ENCODE measurements around the gene ZNF287. TPM values are rescaled to one million over a fixed set of nuclear protein-coding genes. Genes with fewer than 3 reads are reported as not detected.
A peak's percentile ranks its signal among the peaks of the same experiment; 100 is the strongest.

The ZNF287 gene
- total and polyA plus RNA-seq, 12 donors, result 4.0 to 32.0 (median 11.4) TPM

DNA sequence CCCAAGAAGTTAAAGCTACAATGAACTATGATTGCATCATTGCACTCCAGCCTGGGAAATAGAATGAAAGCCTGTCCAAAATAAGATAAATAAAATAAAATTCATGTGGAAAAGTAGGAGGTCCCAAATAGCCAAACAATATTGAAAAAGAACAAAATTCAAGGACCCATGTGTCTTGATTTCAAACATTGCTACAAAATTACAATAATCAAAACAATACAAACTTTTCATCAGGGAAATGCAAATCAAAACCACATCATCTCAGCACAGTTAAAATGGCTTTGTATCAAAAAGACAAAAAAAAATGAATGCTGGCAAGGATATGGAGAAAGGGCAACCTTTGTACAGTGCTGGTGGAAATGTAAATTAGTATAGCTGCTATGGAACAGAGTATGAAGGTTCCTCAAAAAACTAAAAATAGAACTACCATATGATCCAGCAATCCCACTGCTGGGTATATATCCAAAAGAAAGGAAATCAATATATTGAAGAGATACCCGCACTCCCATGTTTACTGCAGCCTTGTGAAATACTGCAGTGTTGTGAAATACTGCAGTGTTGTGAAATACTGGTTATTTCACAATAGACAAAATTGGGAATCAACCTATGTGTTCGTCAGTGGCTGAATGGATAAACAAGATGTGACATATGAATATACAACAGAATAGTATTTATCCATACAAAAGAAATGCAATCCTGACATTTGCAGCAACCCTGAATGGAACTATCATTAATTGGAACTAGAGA is 24.5 kb upstream of the ZNF287 start:
- H3K27ac ChIP-seq, result no peak overlapping the region
- peaks cover 0 to 11% (median 5%) of the 10 kb centered on the region in 9 donors for H3K4me1 ChIP-seq
- intact Hi-C loops (cut with DNase I), result no loop called here
- no peaks in the 10 kb centered on the region for H3K36me3 ChIP-seq
- no peak for TF ChIP-seq CTCF (IDR thresholded peaks at IDR 0.05)
- no peak for DNase-seq
- H3K4me3 ChIP-seq, result no peak overlapping the region
- H3K27me3 ChIP-seq, result peaks cover 0 to 19% (median 0%) of the 10 kb centered on the region in 7 donors
- WGBS, 2 donors, result 64 to 65% methylated on average over 2 of the region's 2 CpGs
- ATAC-seq, result no peak
- H3K9me3 ChIP-seq, result no peaks in the 10 kb centered on the region

DNA sequence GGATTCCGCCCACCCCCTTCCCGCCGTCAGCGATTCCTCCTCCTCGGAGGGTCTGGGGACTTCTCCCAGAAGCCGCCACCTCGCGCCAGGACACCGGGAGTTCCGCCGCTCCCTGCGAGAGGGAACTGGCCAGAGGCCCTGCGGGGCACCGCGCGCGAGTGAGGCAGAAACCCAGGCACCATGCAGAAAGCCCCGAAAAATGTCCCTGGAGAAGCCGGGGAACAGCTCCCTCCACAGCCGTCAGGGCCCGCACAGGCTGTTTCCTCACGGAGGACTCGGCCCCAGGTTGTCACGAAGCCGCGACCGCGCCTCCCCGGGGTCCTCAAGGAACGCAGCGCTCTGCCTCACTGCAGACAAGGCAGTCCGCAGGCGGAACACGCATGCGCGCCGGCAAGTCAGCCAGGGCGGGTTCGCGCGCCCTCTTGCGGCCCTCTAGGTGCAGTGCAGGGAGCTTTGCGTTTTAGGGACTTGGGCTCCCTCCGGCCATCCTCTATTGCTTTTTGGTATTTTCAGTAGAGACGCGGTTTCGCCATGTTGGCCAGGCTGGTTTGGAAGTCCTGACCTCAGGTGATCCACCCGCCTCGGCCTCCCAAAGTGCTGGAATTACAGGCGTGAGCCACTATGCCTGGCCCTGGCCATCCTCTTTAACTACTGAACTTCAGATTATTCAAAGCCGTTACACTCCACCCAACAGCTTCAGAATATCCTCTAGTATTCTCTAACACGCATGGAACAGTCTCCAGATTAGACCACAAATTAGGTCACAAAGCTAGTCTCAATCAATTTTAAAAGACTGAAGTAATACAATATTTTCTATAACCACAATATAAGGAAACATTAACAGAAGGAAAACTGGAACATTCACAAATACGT is 20.3 kb upstream of the ZNF287 start:
- WGBS, 2 donors, result 5% methylated on average over 53 of the region's 53 CpGs
- Histone ChIP-seq H3K4me3 (peak overlapping the region; percentile 38 to 72 (median 64)), H3K36me3 (no peaks in the 10 kb centered on the region), H3K4me1 (peaks cover 0 to 21% (median 8%) of the 10 kb centered on the region in 9 donors), H3K27me3 (peaks cover 0 to 27% (median 0%) of the 10 kb centered on the region in 7 donors), H3K9me3 (no peaks in the 10 kb centered on the region), H3K27ac (peak overlapping the region in 9 of 10 donors; percentile 42 to 83 (median 60))
- peak; percentile 98 to 100 (median 100) for TF ChIP-seq CTCF (IDR thresholded peaks at IDR 0.05)
- DNase-seq (peak; percentile 89 to 94), ATAC-seq (peak; percentile 85 to 96 (median 93))
- intact Hi-C loops (cut with DNase I), result loop anchor here in 7 of 10 donors (1.0 to 10.0 kb wide), 8 partner anchors 51 to 135 kb away; partner anchors contain the start of gene ZNF624 (in 1 of the 7)

- peaks cover 0 to 29% (median 16%) of the 10 kb centered on the region in 9 donors for H3K4me1 ChIP-seq
- no peaks in the 10 kb centered on the region for H3K9me3 ChIP-seq
- WGBS, 2 donors, result 42 to 46% methylated on average over 4 of the region's 4 CpGs
- H3K27me3 ChIP-seq, result peaks cover 0 to 20% (median 0%) of the 10 kb centered on the region in 7 donors
- H3K36me3 ChIP-seq, result no peaks in the 10 kb centered on the region
- no peak overlapping the region for H3K4me3 ChIP-seq
- no peak for TF ChIP-seq CTCF (IDR thresholded peaks at IDR 0.05)
- DNase-seq (no peak), ATAC-seq (no peak)
- no peak overlapping the region for H3K27ac ChIP-seq
- intact Hi-C loops (cut with DNase I), result loop anchor here in 4 of 10 donors (5.0 to 10.0 kb wide), 4 partner anchors 48 to 131 kb away; partner anchors contain the start of gene ZNF624 (in 1 of the 4)
Observed at GRCh38 chr17:16585796-16586195, 16.8 kb upstream of the ZNF287 start.

Measured in heart right ventricle (tissue), 16 donors.